PC-3 (cell line): ENCODE data around the gene PCDH15. TPM values are rescaled to one million over a fixed set of nuclear protein-coding genes. Genes with fewer than 3 reads are reported as not detected.
A peak's percentile ranks its signal among the peaks of the same experiment; 100 is the strongest.

ENCODE experiments used
- ATAC-seq: fragments of 200-7000 bp; cut with Tn5 transposase; 2 replicates; pipeline ENCODE4 v1.9.1; 2020; ENCODE audit warnings: mild to moderate bottlenecking, moderate library complexity
- BruUV-seq: library from RNA; stranded (reverse); fragments of 400-500 nt; replicated peaks from 2 replicates; lab custom pipeline; 2021; lab: Mats Ljungman, UMichigan
- CTCF ChIA-PET: fragments of 300-600 bp; sonication (Branson Sonifier 250); formaldehyde crosslinking; loops from one replicate; lab custom pipeline; 2022; ENCODE audit warnings: antibody characterized with exemption; lab: Charles Lee
- POLR2A ChIA-PET: fragments of 300-600 bp; sonication (Branson Sonifier 250); formaldehyde crosslinking; loops from one replicate; lab custom pipeline; 2022; ENCODE audit warnings: antibody characterized with exemption; ENCODE audit not compliant: unreplicated experiment; lab: Charles Lee
- DNase-seq: peaks from one replicate; pipeline ENCODE4 v3.0.0-alpha.2; 2015
- H2AFZ ChIP-seq: fragments of 300-600 bp; sonication (generic); 2 replicates; pipeline ENCODE4 v1.6.0; 2016; ENCODE audit warnings: antibody characterized with exemption, low read length
- H3F3A ChIP-seq: fragments of 300-600 bp; sonication (generic); one replicate; pipeline ENCODE4 v1.6.0; 2017; ENCODE audit warnings: antibody characterized with exemption, low read length, control low read depth, mild to moderate bottlenecking; ENCODE audit not compliant: unreplicated experiment
- H3K27ac ChIP-seq: fragments of 300-600 bp; sonication (generic); 2 replicates; pipeline ENCODE4 v1.5.1; 2016; ENCODE audit warnings: mild to moderate bottlenecking, low read length
- H3K27me3 ChIP-seq: fragments of 300-600 bp; sonication (generic); 2 replicates; pipeline ENCODE4 v1.6.1; 2016; ENCODE audit warnings: low read length, mixed read lengths
- H3K36me3 ChIP-seq: fragments of 300-600 bp; sonication (generic); 2 replicates; pipeline ENCODE4 v1.6.1; 2016; ENCODE audit warnings: low read depth, mixed run types, low read length, mixed read lengths
- H3K4me1 ChIP-seq: fragments of 300-600 bp; sonication (generic); 2 replicates; pipeline ENCODE4 v1.5.1; 2016; ENCODE audit warnings: low read length; ENCODE audit not compliant: insufficient read depth
- H3K4me2 ChIP-seq: fragments of 300-600 bp; sonication (generic); 2 replicates; pipeline ENCODE4 v1.6.0; 2016; ENCODE audit warnings: low read length
- H3K4me3 ChIP-seq: fragments of 300-600 bp; sonication (generic); 2 replicates; pipeline ENCODE4 v1.5.1; 2016; ENCODE audit warnings: mild to moderate bottlenecking, low read length, mixed read lengths
- H3K79me2 ChIP-seq: fragments of 300-600 bp; sonication (generic); 2 replicates; pipeline ENCODE4 v1.6.1; 2017; ENCODE audit warnings: low read length, mixed read lengths
- H3K9ac ChIP-seq: fragments of 300-600 bp; sonication (generic); 2 replicates; pipeline ENCODE4 v1.6.0; 2016; ENCODE audit warnings: mild to moderate bottlenecking, low read length
- H3K9me2 ChIP-seq: fragments of 300-600 bp; sonication (generic); replicated peaks from 2 replicates; pipeline ENCODE4 v1.6.1; 2016; ENCODE audit warnings: mixed run types, low read length, mixed read lengths
- H3K9me3 ChIP-seq: fragments of 300-600 bp; sonication (generic); 2 replicates; pipeline ENCODE4 v1.6.1; 2016; ENCODE audit warnings: low read length, mixed read lengths
- H4K20me1 ChIP-seq: fragments of 300-600 bp; sonication (generic); 2 replicates; pipeline ENCODE4 v1.6.1; 2016; ENCODE audit warnings: low read length, mixed read lengths
- CTCF ChIP-seq: fragments of 300-600 bp; sonication (generic); conservative IDR thresholded peaks from 2 replicates; pipeline ENCODE4 v1.5.1; 2017; ENCODE audit warnings: antibody characterized with exemption, low read depth, mild to moderate bottlenecking, low read length
- EZH2 ChIP-seq: fragments of 300-600 bp; sonication (generic); IDR thresholded peaks from one replicate; pipeline ENCODE4 v1.6.1; 2017; ENCODE audit warnings: antibody characterized with exemption, mild to moderate bottlenecking, low read length; ENCODE audit not compliant: unreplicated experiment
- EZH2phosphoT487 ChIP-seq: fragments of 300-600 bp; sonication (generic); IDR thresholded peaks from 2 replicates; pipeline ENCODE4 v1.6.1; 2018; ENCODE audit warnings: mild to moderate bottlenecking, antibody characterized with exemption, low read length, borderline replicate concordance
- intact Hi-C: fragments of 100-400 bp; cut with micrococcal nuclease; formaldehyde crosslinking; loops from 2 replicates; pipeline ENCODE4 v1.9.0; 2023
- total RNA-seq: library from RNA; depleted of rRNA; stranded (reverse); fragments of >200 nt; gene quantifications from 2 replicates; pipeline ENCODE4 v1.2.3, GENCODE V29; 2014

The PCDH15 gene
- total RNA-seq, 1 experiment from 2014 or later, result not detected

- ChIA-PET CTCF (interaction anchor here (1.2 kb wide), 1 partner anchor 271 kb away, joined by 3 read pairs; no protein-coding TSS in a partner anchor), POLR2A (no interaction called here)
- H3K79me2 ChIP-seq, result no peaks in the 10 kb centered on the region
- no peak overlapping the region for H3K27ac ChIP-seq
- no peak overlapping the region for H3K4me2 ChIP-seq
- H2AFZ ChIP-seq, result no peak overlapping the region
- no peaks in the 10 kb centered on the region for H4K20me1 ChIP-seq
- peaks cover 32% of the 10 kb centered on the region for H3K9me3 ChIP-seq
- DNase-seq, result no peak
- H3F3A ChIP-seq, result no peaks in the 10 kb centered on the region
- no peaks in the 10 kb centered on the region for H3K27me3 ChIP-seq
- H3K4me1 ChIP-seq, result no peaks in the 10 kb centered on the region
- no peak for ATAC-seq
- no peak for TF ChIP-seq EZH2phosphoT487
- TF ChIP-seq CTCF, result no peak
- TF ChIP-seq EZH2, result no peak
- no peak overlapping the region for H3K4me3 ChIP-seq
- no TSS peak for BruUV-seq
- intact Hi-C loops, result no loop called here
- H3K9me2 ChIP-seq, result no peaks in the 10 kb centered on the region
- no peak overlapping the region for H3K9ac ChIP-seq
- 0 out of 2 replicates have a peak, but pooled peaks cover 3% of the 10 kb centered on the region for H3K36me3 ChIP-seq
Observed at GRCh38 chr10:54148508-54148907, 652.5 kb downstream of the PCDH15 start.

GRCh38 chr10:54139819-54140428 lies 661.1 kb downstream of the PCDH15 start:
- intact Hi-C loops, result loop anchor here (10.0 kb wide), 3 partner anchors 535 to 1255 kb away; no protein-coding TSS in a partner anchor
- no TSS peak for BruUV-seq

More at GRCh38 chr10:54139819-54140428, 661.1 kb downstream of the PCDH15 start:
- H3K4me3 ChIP-seq, result no peak overlapping the region
- no peak for ATAC-seq
- no peak overlapping the region for H3K4me2 ChIP-seq
- H3K9me2 ChIP-seq, result no peaks in the 10 kb centered on the region
- 0 out of 2 replicates have a peak, but pooled peaks cover 3% of the 10 kb centered on the region for H3K36me3 ChIP-seq
- no peaks in the 10 kb centered on the region for H4K20me1 ChIP-seq
- H3K9ac ChIP-seq, result no peak overlapping the region
- DNase-seq, result peak; percentile 28
- ChIA-PET POLR2A (no interaction called here), CTCF (no interaction called here)
- H3K27me3 ChIP-seq, result no peaks in the 10 kb centered on the region
- TF ChIP-seq EZH2 (no peak), CTCF (no peak), EZH2phosphoT487 (no peak)
- no peak overlapping the region for H3K27ac ChIP-seq
- no peak overlapping the region for H2AFZ ChIP-seq
- H3K9me3 ChIP-seq, result peaks cover 60% of the 10 kb centered on the region
- H3F3A ChIP-seq, result no peaks in the 10 kb centered on the region
- no peaks in the 10 kb centered on the region for H3K79me2 ChIP-seq
- H3K4me1 ChIP-seq, result no peaks in the 10 kb centered on the region
